Sigmoid colon (tissue), 4 donors: ENCODE measurements around the gene MRPL38.

ENCODE experiments used
- CTCF ChIP-seq, 4 experiments: fragments of 450-650 bp in 3 of 4; fragments of 200-600 bp in 1 of 4; IDR thresholded peaks; one replicate each; pipeline ENCODE4 v1.5.1; 2016 to 2019; ENCODE audit warnings: antibody characterized with exemption in 4 of 4, mild to moderate bottlenecking in 3 of 4, moderate library complexity in 2 of 4
- EP300 ChIP-seq, 4 donors: sonication (generic); formaldehyde crosslinking; IDR thresholded peaks; one replicate each; pipeline ENCODE4 v1.6.1; 2017; ENCODE audit warnings: antibody characterized with exemption in 4 of 4
- POLR2A ChIP-seq, 2 donors: fragments of 450-650 bp; IDR thresholded peaks; one replicate each; pipeline ENCODE4 v1.6.1; 2016; ENCODE audit warnings: antibody characterized with exemption in 2 of 2, mild to moderate bottlenecking in 2 of 2, moderate library complexity in 2 of 2
- POLR2AphosphoS5 ChIP-seq, 4 donors: sonication (generic); formaldehyde crosslinking; IDR thresholded peaks; one replicate each; pipeline ENCODE4 v1.6.1; 2017; ENCODE audit warnings: antibody characterized with exemption in 4 of 4

- TF ChIP-seq CTCF (IDR thresholded peaks at IDR 0.05) (no peak), EP300 (IDR thresholded peaks at IDR 0.05) (no peak), POLR2A (IDR thresholded peaks at IDR 0.05) (no peak), POLR2AphosphoS5 (IDR thresholded peaks at IDR 0.05) (no peak)
Observed at GRCh38 chr17:75942473-75942872, 37.8 kb upstream of the MRPL38 start.
